HG02943 (cell line): Measurements from ENCODE around the gene WFDC9.
"Not testable (repeated sequence)": the region's sequence is repeated elsewhere in the genome, so short reads cannot be mapped to it uniquely, and the experiment has no call there.

Experiments used
- ATAC-seq: cut with Tn5 transposase; IDR thresholded peaks from one replicate; pipeline ENCODE4 v1.9.1; 2021; ENCODE audit warnings: mild to moderate bottlenecking, low read depth, moderate library complexity; ENCODE audit not compliant: unreplicated experiment

Gene WFDC9

GRCh38 chr20:45593498-45593897 is 37.6 kb downstream of the WFDC9 start:
- no peak for ATAC-seq

- ATAC-seq: no peak
Measured at GRCh38 chr20:45592574-45593189, 38.4 kb downstream of the WFDC9 start.

GRCh38 chr20:45589725-45590124 is 41.4 kb downstream of the WFDC9 start:
- ATAC-seq: no peak

GRCh38 chr20:45588800-45589199 is 42.3 kb downstream of the WFDC9 start:
- ATAC-seq: no peak

- not testable (repeated sequence) for ATAC-seq
Measured at GRCh38 chr20:45585986-45586385, 45.1 kb downstream of the WFDC9 start.

GRCh38 chr20:45584294-45584693 is 46.8 kb downstream of the WFDC9 start:
- not testable (repeated sequence) for ATAC-seq

GRCh38 chr20:45583502-45583901 is 47.6 kb downstream of the WFDC9 start:
- ATAC-seq: no peak

- no peak for ATAC-seq
Measured at GRCh38 chr20:45581702-45582101, 49.4 kb downstream of the WFDC9 start.

GRCh38 chr20:45579184-45579583 is 51.9 kb downstream of the WFDC9 start, which contains the start of gene WFDC8:
Gene WFDC8 (minus strand): TSS chr20:45579284. CDS start chr20:45579247, 37 bp downstream.
- no peak for ATAC-seq

- ATAC-seq: no peak
Measured at GRCh38 chr20:45578231-45578630, 52.9 kb downstream of the WFDC9 start.

GRCh38 chr20:45576995-45577394 is 54.1 kb downstream of the WFDC9 start:
- ATAC-seq: no peak

GRCh38 chr20:45575931-45576330 is 55.2 kb downstream of the WFDC9 start:
- no peak for ATAC-seq

GRCh38 chr20:45569650-45570049 is 61.4 kb downstream of the WFDC9 start:
- ATAC-seq: not testable (repeated sequence)

- ATAC-seq: no peak
Measured at GRCh38 chr20:45564760-45565276, 66.3 kb downstream of the WFDC9 start.
